HG02840 (cell line): ENCODE results near the gene NUBPL.
A peak's percentile ranks its signal among the peaks of the same experiment; 100 is the strongest.

Source experiments
- ATAC-seq: cut with Tn5 transposase; IDR thresholded peaks from one replicate; pipeline ENCODE4 v1.9.1; 2021; ENCODE audit warnings: mild to moderate bottlenecking, moderate library complexity, moderate number of reproducible peaks; ENCODE audit not compliant: unreplicated experiment, low FRiP score

NUBPL gene, protein sequence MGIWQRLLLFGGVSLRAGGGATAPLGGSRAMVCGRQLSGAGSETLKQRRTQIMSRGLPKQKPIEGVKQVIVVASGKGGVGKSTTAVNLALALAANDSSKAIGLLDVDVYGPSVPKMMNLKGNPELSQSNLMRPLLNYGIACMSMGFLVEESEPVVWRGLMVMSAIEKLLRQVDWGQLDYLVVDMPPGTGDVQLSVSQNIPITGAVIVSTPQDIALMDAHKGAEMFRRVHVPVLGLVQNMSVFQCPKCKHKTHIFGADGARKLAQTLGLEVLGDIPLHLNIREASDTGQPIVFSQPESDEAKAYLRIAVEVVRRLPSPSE

DNA sequence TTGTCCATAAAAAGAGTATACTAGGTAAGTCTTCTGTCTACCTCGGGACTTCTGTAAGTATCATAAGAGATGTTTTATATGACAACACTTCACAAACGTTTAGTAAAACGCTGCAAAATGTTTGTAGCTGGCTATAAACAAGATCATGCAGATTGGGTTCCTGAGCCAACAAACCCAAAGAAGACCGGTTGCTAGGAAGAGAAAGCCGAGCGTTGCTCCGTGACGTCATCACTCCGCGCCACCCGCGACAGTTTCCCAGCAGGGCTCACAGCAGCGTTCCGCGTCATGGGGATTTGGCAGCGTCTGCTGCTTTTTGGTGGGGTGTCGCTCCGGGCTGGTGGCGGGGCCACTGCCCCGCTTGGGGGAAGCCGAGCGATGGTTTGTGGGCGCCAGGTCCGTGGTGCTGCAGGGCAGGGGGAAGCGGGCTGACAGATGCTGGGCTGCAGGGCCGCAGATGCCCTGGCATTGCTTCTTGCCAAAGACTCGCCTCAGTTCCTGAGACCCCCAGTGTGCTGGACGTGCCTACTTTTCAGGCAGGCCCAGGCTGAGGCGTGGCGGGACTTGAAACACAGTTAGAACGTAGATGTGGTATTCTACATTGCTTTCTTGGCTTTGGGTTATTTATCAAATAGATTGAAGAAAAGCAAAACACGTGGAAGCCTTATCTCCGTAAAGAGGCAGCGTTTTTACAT, at the start of gene NUBPL:
TSS of gene NUBPL (plus strand) at position 250 of the 692 bp plus-strand sequence. CDS start at position 286, 36 bp downstream.
- ATAC-seq, result peak; percentile 96

DNA sequence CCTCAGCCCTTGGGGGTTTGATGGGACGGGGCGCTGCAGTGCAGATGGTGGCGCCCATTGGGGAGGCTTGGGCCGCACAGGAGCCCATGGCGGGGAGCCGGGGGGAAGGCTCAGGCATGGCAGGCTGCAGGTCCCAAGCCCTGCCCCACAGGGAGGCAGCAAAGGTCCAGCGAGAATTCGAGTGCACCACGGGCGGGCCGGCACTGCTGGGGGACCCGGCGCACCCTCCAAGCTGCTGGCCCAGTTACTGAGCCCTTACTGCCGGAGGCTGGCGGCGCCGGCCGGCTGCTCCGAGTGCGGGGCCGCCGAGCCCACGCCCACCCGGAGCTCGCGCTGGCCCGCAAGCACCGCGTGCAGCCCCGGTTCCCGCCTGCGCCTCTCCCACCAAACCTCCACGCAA, 34.1 kb upstream of the NUBPL start:
- ATAC-seq, result no peak

DNA sequence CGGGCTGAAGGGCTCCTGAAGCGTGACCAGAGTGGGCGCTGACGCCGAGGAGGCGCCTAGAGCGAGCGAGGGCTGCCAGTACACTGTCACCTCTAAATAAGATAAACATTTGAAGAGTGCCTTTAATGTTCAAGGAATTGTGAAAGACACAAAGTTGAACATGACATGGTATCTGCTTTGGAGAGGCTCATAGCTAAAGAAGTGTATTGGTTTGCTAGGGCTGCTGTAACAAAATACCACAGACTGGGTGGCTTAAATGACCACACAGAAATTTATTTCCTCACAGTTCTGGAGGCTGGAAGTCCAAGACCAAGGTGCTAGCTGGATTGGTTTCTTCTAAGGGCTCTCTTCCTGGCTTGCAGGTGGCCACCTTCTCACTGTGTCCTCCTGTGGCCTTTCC, 33.7 kb upstream of the NUBPL start:
- ATAC-seq, result no peak

DNA sequence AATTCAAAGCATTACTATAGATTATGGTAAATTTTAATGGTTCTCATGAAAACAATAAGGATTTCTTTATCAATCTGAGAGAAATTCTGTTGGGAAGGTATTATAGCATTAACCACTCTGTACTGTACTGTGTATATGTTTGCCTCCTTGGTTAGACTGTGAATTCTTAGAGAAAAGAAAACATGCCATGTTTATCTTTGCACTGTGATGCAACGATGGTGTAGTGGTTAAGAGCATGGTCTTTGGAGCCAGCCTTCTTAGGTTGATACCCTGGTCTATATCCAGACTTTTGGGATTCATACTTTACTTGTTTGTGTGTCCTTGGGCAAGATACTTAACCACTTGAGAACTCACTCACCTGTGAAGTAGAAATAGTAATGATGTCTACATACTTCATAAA, 32.2 kb upstream of the NUBPL start:
- ATAC-seq, result no peak

DNA sequence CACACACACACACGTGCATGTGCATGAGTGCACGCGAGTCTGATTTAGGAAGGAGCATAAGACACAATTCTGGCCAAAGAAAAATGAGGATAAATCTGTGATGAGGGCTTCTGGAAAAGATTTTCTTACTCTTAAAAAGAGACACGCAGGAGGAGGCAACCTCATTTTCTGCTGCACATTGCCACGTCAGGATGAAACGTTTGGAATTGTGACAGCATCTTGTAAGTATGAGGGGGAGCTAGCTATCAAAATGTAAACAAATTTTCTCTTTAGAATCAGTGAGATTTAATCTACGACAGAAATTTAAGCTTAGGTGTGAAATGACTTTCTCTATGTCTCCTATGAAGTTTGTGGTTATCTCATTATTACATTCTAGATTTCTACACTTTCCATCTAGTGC, 31.1 kb upstream of the NUBPL start:
- no peak for ATAC-seq

DNA sequence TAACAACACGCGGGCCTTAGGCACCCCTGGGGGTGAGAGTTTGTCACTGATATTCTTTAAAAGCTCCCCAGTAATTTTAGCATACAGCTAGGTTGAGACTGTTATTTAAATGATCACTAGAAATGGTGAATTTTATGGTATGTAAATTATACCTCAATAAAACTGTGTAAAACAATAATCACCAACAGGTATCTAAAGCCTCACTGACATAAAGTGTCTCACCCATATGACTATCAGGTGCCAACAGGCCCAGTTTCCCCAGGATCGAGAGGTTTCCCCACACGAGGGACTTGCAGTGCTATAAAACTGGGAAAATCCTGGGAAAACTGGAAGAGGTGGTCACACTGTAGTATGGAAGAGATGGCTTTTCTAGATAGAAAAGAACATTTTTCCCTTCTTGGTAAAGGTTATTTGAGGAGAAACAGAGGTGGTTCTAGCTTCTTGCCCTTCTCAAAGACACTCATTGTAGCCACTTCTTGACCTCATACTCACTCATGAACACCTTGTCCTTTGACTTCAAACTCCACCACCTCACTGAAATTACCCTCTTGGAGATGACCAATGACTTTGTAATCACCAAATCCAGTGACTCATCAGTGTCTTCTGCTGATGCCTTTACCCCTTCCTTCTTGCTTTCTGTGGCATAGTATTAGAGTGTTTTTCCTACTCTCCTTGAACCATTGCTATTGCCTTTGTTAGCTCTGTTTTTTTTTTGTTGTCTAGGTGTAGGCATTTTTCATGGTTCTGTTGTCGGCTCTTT, 24.8 kb upstream of the NUBPL start:
- ATAC-seq, result no peak

DNA sequence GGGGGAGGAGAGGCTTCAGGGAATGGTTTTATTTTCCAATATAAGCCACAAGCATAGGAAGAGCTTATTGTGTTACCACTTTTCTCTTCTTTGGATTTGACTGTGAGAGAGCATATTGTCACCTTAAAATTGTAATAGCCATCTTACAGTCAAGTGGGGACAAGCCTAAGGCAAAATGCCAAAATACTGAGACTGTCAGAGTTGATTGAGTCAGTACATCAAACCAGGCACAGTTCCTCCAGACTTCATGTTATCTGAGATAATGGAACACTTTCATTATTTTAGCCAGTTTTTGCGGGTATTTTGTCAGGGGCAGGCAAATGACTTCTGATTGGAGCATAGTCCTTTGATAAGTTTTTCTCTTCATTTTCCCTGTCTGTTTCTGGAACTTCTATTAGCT, 19.5 kb upstream of the NUBPL start:
- no peak for ATAC-seq

DNA sequence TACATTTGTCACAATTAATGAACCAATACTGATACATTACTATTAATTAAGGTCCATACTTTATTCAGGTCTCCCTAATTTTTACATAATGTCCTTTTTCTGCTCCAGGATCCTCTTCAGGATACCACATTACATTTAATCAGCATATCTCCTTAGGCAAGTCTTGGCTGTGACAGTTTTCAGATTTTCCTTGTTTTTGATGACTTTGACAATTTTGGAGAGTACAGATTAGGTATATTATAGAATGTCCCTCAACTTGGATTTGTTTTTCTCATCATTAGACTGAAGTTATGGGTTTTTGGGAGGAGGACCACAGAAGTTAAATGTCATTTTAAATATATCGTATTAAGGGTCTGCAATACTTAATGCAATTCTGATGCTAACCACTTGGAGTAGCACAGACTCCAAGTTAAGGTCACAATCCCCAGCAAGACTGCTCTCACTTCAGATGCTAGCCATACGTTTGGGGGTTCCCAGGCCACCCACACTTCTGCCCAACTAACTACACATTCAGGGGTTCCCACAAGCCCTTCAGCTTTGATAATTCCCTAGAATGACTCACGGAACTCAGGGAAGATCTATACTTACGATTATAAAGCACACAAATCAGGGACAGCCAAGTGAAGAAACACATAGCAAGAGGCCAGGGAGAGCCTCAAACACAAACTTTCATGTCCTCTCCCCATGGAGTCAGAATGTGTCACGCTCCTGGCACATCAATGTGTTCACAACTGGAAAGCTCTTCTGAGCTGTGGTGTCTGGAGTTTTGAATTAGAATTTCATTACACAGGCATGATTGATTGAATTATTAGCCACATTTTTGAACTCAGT, 17.0 kb upstream of the NUBPL start:
- no peak for ATAC-seq

DNA sequence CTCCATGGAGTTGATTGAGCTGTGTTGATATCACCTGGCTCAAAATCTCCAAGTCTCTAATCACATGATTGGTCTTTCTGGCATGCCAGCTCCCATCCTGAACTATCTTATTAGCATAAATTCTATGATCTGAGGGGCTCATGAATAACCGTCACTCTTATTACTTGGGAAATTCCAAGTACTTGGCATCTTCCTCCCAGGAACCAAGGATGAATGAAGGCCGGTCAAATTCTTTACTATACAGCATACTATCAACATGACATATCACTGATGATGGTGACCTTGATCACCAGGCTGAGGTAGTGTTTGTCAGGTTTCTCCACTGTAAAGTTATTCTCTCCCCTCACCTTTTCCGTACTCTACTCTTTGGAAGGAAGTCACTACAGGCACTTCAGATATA, 16.4 kb upstream of the NUBPL start:
- no peak for ATAC-seq

DNA sequence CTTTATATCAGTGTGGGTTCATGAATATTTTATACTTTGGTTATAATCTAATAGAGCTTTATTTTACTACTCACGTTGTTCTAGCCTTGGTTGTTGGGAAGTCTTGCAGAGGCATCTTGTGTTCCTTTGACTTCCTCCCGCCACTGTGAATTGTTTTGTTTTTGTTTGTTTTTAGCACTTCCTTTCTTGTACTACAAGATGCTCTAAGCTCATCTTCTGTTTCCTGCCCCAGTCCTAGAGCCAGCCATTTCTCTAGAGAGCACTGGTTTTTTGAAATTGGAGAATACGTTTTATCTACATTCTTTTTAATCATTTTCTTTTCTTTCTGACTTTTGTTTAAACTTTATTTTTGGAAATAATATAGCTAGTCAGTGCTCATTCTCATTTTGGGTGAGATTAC, 15.9 kb upstream of the NUBPL start:
- ATAC-seq, result no peak

DNA sequence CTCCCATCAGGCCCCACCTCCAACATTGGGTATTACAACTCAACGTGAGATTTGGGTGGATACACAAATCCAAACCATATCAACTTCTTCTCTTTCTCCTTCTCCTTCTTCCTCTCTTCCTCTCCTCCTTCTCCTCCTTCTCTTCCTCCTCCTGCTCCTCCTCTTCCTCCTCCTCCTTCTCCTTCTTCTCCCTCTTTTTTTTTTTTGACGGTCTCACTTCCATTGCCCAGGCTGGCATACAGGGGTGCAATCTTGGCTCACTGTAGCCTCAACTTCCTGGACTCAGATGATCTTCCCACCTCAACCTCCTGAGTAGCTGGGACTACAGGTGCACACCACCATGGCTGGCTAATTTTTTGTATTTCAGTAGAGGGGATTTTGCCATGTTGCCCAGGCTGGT, 11.4 kb upstream of the NUBPL start:
- no peak for ATAC-seq

DNA sequence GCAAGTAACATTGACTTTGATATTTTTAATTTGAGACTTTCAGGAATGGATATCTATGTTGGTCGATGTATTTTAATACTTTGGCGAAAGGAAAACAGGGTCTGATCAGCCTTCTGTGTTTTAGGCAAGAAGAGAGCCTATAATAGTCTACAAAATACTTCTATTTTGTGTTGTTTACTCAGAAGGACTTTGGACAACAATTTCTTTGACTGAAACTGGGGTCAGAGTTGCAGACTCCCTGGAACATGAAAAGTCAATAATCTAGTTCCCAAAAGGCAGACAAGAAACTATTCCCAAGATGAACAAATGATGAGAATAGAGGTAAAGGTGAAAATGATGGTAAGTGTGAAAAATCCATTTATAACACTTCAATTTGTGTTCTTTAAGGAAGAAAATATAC, 10.6 kb upstream of the NUBPL start:
- no peak for ATAC-seq

DNA sequence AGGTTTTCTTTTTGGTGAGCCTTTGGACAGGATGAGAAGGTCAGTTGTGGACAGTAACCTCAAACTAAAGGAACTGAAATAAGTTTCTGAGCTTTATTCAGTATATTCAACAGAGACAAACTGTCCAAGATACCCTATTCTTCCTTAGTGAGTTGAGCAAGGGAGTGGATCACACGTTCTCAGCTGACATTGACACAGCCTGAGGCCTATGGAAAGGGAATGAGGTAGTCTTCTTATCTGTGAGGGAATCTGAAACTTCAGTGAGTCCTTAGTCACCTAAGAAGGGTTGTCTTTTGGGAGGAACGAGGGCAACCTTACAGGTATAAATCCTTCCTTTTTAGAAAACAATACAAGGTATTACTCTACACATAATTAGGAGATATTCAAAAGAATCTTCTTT, 5.0 kb upstream of the NUBPL start:
- ATAC-seq, result no peak

DNA sequence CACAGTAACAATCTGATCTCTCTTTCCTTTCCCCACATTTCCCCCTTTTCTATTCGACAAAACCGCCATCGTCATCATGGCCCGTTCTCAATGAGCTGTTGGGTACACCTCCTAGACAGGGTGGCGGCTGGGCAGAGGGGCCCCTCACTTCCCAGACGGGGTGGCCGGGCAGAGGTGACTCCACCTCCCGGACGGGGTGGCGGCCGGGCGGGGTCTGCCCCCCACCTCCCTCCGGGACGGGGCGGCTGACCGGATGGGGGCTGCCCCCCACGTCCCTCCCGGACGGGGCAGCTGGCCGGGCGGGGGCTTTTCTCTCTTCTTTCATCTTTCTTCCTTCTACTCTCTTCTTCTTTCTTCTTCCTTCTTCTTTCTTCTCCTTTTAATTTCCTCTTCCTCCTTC, 1.3 kb upstream of the NUBPL start:
- ATAC-seq, result no peak

DNA sequence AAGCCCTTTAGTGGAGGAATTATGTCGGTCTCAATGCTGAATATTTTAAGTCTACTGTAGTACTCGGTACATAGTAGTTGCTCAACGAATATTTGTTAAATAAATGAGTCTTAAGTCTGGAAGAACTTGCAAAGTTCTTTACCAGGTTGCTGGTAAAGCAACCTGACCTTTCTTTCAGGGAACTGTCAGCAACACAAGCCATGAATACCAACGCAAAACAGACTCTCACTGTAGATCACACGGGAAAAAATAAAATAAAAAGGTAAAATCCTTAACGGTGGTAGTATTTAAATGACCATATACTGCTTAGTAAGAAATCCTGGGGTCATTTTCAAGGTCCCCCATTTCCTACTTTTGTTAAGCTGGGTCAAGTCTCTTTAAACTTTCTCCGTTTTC, 447 bp upstream of the NUBPL start:
- no peak for ATAC-seq

DNA sequence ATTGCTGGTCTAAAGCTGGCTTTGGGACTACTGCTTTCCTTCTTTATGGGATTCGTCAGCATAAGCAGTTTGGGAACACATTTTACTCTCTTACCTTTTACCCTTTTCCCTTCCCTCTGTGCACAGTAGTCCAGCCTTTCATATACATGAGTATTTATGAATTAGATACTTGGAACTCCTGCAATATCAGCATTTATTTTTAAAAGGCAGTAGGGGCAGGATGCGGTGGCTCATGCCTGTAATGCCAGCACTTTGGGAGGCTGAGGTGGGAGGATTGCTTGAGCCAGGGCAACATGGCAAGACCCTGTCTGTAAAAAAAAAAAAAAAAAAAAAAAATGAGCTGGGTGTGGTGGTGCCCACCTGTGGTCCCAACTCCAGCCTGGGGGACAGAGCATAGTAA, 3.0 kb downstream of the NUBPL start:
- no peak for ATAC-seq

DNA sequence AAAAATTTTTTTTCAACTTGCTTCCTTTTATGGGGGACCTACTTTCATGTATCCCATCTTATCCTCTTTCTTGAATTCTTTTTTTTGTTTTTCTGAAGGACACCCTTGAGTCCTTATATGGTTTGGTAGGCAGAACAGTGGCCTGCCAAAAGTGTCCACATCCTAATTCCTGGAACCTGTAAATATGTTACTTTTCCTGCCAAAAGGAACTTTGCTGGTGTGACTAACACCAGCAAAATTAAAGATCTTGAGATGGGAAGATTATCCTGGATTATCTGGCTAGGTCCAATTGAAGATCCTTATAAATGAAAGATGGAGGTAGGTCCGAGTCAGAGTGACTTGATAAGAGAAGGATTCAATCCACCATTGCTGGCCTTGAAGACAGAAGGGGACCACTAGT, 5.3 kb downstream of the NUBPL start:
- no peak for ATAC-seq

DNA sequence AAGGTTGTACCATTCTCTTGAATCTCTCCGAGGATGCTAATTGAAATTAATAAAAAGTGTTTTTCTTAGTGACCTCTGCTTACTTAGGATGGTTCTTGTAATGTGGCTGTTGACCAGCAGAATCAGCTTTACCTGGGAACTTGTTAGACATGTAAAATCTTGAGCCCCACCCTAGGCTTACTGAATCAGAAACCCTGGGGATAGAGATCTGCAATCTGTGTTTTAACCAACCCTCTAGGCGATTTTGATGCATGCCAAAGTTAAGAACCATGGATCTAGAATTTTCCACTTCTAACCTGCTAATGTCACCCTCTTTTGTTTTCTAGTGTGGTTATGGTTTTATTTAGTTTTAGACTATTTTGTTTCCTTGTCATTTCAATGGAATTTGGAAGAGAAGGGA, 6.5 kb downstream of the NUBPL start:
- no peak for ATAC-seq

DNA sequence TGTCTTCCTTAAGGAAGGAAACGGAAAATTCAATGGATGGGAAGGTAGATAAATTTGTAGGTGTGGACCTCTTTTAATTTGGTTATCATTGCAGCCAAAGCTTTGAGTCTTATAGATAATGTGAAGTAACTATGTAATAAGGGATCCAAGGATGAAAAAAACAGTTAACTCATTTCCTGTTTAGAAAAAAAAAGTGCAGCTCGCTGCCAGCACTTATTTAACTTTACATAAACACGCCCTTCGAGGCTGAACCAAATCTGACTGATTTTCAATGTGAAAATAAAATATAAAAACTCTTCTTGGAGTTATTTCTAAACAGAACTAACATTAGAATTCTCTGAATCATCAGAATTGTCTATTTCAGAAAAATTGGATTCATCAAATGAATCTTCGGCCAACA, 7.0 kb downstream of the NUBPL start:
- ATAC-seq, result no peak

DNA sequence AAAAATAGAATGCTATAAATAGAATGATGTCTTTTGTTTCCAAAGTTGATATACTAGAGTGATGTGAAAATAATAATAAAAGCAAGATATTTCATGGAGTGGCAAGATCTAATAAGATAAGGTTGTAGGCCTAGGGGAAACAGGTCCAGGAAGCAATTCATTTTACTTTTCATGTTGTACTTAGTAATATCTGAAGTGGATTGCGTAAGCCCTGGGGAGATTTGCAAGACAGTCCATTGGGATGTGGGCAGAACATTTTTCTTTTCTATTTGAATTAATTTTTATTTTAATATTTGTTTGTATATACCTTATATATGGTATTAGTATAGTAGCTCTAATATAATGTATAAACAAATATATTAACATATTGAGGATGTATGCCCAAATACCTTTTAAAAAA, 7.5 kb downstream of the NUBPL start:
- ATAC-seq, result no peak

DNA sequence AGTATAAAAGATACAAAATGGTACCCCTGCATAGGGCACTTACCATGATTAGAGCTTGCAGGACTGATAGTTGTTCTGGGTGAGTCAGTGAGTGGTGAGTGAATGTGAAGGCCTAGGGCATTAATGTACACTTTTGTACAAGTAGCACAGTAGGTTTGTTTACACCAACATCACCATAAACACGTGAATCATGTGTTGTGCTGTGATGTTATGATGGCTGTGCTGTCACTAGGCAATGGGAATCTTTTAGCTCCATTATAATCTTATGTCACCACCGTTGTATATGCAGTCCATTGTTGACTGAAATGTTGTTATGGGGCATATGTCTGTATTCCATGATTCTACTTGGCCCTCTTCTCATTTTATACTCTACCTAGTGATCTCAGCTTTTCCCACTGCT, 11.8 kb downstream of the NUBPL start:
- ATAC-seq, result no peak
